HCT116 (cell line): Measurements from ENCODE around the gene FRMPD3. TPM values are rescaled to one million over a fixed set of nuclear protein-coding genes. Genes with fewer than 3 reads are reported as not detected.

ENCODE experiments used
- ATAC-seq: fragments of 200-7000 bp; cut with Tn5 transposase; 2 replicates; pipeline ENCODE4 v1.9.1; 2020; ENCODE audit warnings: mild to moderate bottlenecking, moderate library complexity
- BruUV-seq: library from RNA; stranded (reverse); fragments of 400-500 nt; replicated peaks from 2 replicates; lab custom pipeline; 2021; lab: Mats Ljungman, UMichigan
- CTCF ChIA-PET: fragments of 300-600 bp; sonication (Branson Sonifier 250); formaldehyde crosslinking; loops from one replicate; lab custom pipeline; 2021; ENCODE audit warnings: antibody characterized with exemption; lab: Charles Lee
- POLR2A ChIA-PET: fragments of 300-600, 350-600 bp; sonication (Branson Sonifier 250); formaldehyde crosslinking; loops from one replicate; lab custom pipeline; 2021; ENCODE audit warnings: antibody characterized with exemption; lab: Charles Lee
- RAD21 ChIA-PET, 2 experiments: fragments of 300-600 bp; sonication (Branson Sonifier 250); formaldehyde crosslinking; loops; one replicate each; lab custom pipeline; 2023; ENCODE audit warnings: low total read pairs in 2 of 2; ENCODE audit not compliant: uncharacterized antibody in 2 of 2, unreplicated experiment in 2 of 2, low non-redundant PET in 1 of 2; lab: Charles Lee
- DNase-seq: peaks from one replicate; pipeline ENCODE4 v3.0.0-alpha.2; 2010; ENCODE audit warnings: low read depth, low spot score
- H2AFZ ChIP-seq: fragments of 200-600 bp; shearing (Covaris generic), sonication (generic); 2 replicates; pipeline ENCODE4 v1.6.1; 2017; ENCODE audit warnings: low read depth, mixed run types, mixed read lengths, antibody characterized with exemption, low read length; ENCODE audit not compliant: poor library complexity, severe bottlenecking
- H3K27ac ChIP-seq: 2 replicates; pipeline ENCODE4 v1.5.1; 2012; ENCODE audit warnings: low read depth, low read length
- H3K27me3 ChIP-seq: fragments of 200-600 bp; sonication (generic); 2 replicates; pipeline ENCODE4 v1.6.1; 2016; ENCODE audit warnings: mixed run types, low read length, mixed read lengths; ENCODE audit not compliant: insufficient read depth
- H3K36me3 ChIP-seq, 2 experiments: fragments of 200-500 bp in 1 of 2; fragments of 200-600 bp in 1 of 2; sonication (Bioruptor generic) in 1 of 2; sonication (generic) in 1 of 2; 2 replicates each; pipeline versions ENCODE4 v1.5.1 to v1.6.1; 2014 to 2016; ENCODE audit warnings: low read length in 2 of 2, inconsistent platforms in 1 of 2, mixed read lengths in 1 of 2, mixed run types in 1 of 2; ENCODE audit not compliant: insufficient read depth in 2 of 2, control insufficient read depth in 1 of 2
- H3K4me1 ChIP-seq, 2 experiments: fragments of 200-600 bp in 1 of 2; sonication (generic) in 1 of 2; 2 replicates each; pipeline versions ENCODE4 v1.5.1 to v1.6.1; 2012 to 2017; ENCODE audit warnings: low read length in 2 of 2, inconsistent platforms in 1 of 2, mild to moderate bottlenecking in 1 of 2, mixed read lengths in 1 of 2, mixed run types in 1 of 2, moderate library complexity in 1 of 2; ENCODE audit not compliant: insufficient read depth in 2 of 2, control insufficient read depth in 1 of 2
- H3K4me2 ChIP-seq: fragments of 200-600 bp; sonication (generic); 2 replicates; pipeline ENCODE4 v1.6.1; 2017; ENCODE audit warnings: mixed run types, low read length, mixed read lengths
- H3K4me3 ChIP-seq, 2 experiments: fragments of 200-600 bp in 1 of 2; sonication (generic) in 1 of 2; replicated peaks in 1 of 2; 2 replicates each; pipeline ENCODE4 v1.5.1; 2011 to 2016; ENCODE audit warnings: low read length in 2 of 2, control low read depth in 1 of 2, low read depth in 1 of 2, mild to moderate bottlenecking in 1 of 2, mixed read lengths in 1 of 2, mixed run types in 1 of 2
- H3K79me2 ChIP-seq: fragments of 200-600 bp; sonication (generic); 2 replicates; pipeline ENCODE4 v1.6.1; 2017; ENCODE audit warnings: mild to moderate bottlenecking, mixed run types, low read length, moderate library complexity, mixed read lengths; ENCODE audit not compliant: insufficient read depth
- H3K9ac ChIP-seq: fragments of 200-600 bp; sonication (generic); 2 replicates; pipeline ENCODE4 v1.6.1; 2016; ENCODE audit warnings: low read length, mixed read lengths
- H3K9me2 ChIP-seq: fragments of 200-600 bp; sonication (generic), shearing (Covaris generic); 2 replicates; pipeline ENCODE4 v1.6.1; 2017; ENCODE audit warnings: mixed run types, mild to moderate bottlenecking, moderate library complexity; ENCODE audit not compliant: insufficient read depth
- H3K9me3 ChIP-seq, 2 experiments: fragments of 200-500 bp in 1 of 2; fragments of 200-600 bp in 1 of 2; sonication (Bioruptor generic) in 1 of 2; sonication (generic) in 1 of 2; 2 replicates each; pipeline ENCODE4 v1.6.1; 2014 to 2017; ENCODE audit warnings: low read length in 2 of 2, mixed read lengths in 2 of 2, inconsistent platforms in 1 of 2, low read depth in 1 of 2, mild to moderate bottlenecking in 1 of 2, mixed run types in 1 of 2, moderate library complexity in 1 of 2; ENCODE audit not compliant: control insufficient read depth in 1 of 2, insufficient read depth in 1 of 2
- H4K20me1 ChIP-seq: fragments of 200-600 bp; sonication (generic), shearing (Covaris generic); 2 replicates; pipeline ENCODE4 v1.6.1; 2017; ENCODE audit warnings: mixed run types, mild to moderate bottlenecking, moderate library complexity; ENCODE audit not compliant: insufficient read depth
- CEBPB ChIP-seq: IDR thresholded peaks from 2 replicates; pipeline ENCODE4 v1.6.1; 2012; ENCODE audit warnings: low read depth
- EZH2phosphoT487 ChIP-seq: fragments of 200-600 bp; IDR thresholded peaks from 2 replicates; pipeline ENCODE4 v1.6.1; 2018; ENCODE audit warnings: antibody characterized with exemption, borderline replicate concordance
- MAX ChIP-seq: IDR thresholded peaks from 2 replicates; pipeline ENCODE4 v1.6.1; 2012
- POLR2AphosphoS5 ChIP-seq: IDR thresholded peaks from 2 replicates; pipeline ENCODE4 v1.6.1; 2011; ENCODE audit warnings: mild to moderate bottlenecking, low read depth, low read length, moderate library complexity
- intact Hi-C: fragments of 100-400 bp; cut with micrococcal nuclease; formaldehyde crosslinking; loops from 2 replicates; pipeline ENCODE4 v1.10.0; 2022
- total RNA-seq: library from RNA; stranded (reverse); gene quantifications from one replicate; pipeline ENCODE4 v1.2.1, GENCODE V29; 2021; ENCODE audit not compliant: unreplicated experiment

FRMPD3 gene
- total RNA-seq, 1 experiment from 2014 or later: 0.42 TPM

- no TSS peak for BruUV-seq
- Histone ChIP-seq H3K4me2 (no peak overlapping the region), H3K9me3 (no peaks in the 10 kb centered on the region), H3K36me3 (no peaks in the 10 kb centered on the region), H3K4me3 (no peak overlapping the region), H2AFZ (no peak overlapping the region), H3K9me2 (no peaks in the 10 kb centered on the region), H3K4me1 (no peaks in the 10 kb centered on the region), H3K27me3 (no peaks in the 10 kb centered on the region), H3K27ac (no peak overlapping the region), H3K9ac (no peak overlapping the region), H3K79me2 (no peaks in the 10 kb centered on the region), H4K20me1 (no peaks in the 10 kb centered on the region)
- ChIA-PET RAD21 (no interaction called here), CTCF (no interaction called here), POLR2A (no interaction called here)
- DNase-seq (no peak), ATAC-seq (no peak)
- intact Hi-C loops: no loop called here
- no peak for TF ChIP-seq MAX
- TF ChIP-seq EZH2phosphoT487: no peak
- no peak for TF ChIP-seq POLR2AphosphoS5
Observed at GRCh38 chrX:107477406-107477805, 28.0 kb downstream of the FRMPD3 start.

- intact Hi-C loops: no loop called here
- no TSS peak for BruUV-seq
- Histone ChIP-seq H3K9me3 (no peaks in the 10 kb centered on the region), H3K36me3 (no peaks in the 10 kb centered on the region), H3K9me2 (no peaks in the 10 kb centered on the region), H3K27me3 (no peaks in the 10 kb centered on the region), H3K4me2 (no peak overlapping the region), H3K27ac (no peak overlapping the region), H3K9ac (no peak overlapping the region), H4K20me1 (no peaks in the 10 kb centered on the region), H3K4me3 (no peak overlapping the region), H3K79me2 (no peaks in the 10 kb centered on the region), H3K4me1 (no peaks in the 10 kb centered on the region), H2AFZ (no peak overlapping the region)
- ChIA-PET POLR2A (no interaction called here), RAD21 (no interaction called here), CTCF (no interaction called here)
- DNase-seq: no peak
- TF ChIP-seq CEBPB: no peak
- no peak for ATAC-seq
Observed at GRCh38 chrX:107480272-107480671, 30.8 kb downstream of the FRMPD3 start.
